Left lung (tissue), 10 donors: ENCODE data around the gene OR52E4. TPM values are rescaled to one million over a fixed set of nuclear protein-coding genes. Genes with fewer than 3 reads are reported as not detected.
A peak's percentile ranks its signal among the peaks of the same experiment; 100 is the strongest.

Source experiments
- ATAC-seq: fragments of 200-7000 bp; cut with Tn5 transposase; one replicate; pipeline ENCODE4 v1.9.1; 2020; ENCODE audit warnings: moderate library complexity
- DNase-seq, 4 donors: peaks; one replicate each; pipeline ENCODE4 v3.0.0-alpha.2; 2013 to 2020
- H3K27ac ChIP-seq, 2 donors: fragments of 200-600 bp; sonication (generic) in 1 of 2; one replicate each; pipeline versions ENCODE4 v1.5.0 to v1.8.0; 2020 to 2021
- H3K27me3 ChIP-seq, 2 donors: fragments of 200-600 bp; sonication (generic) in 1 of 2; one replicate each; pipeline versions ENCODE4 v1.5.0 to v1.8.0; 2020 to 2021
- H3K36me3 ChIP-seq, 2 donors: fragments of 200-600 bp; sonication (generic) in 1 of 2; one replicate each; pipeline versions ENCODE4 v1.5.0 to v1.8.0; 2020 to 2021
- H3K4me1 ChIP-seq, 2 donors: fragments of 200-600 bp; one replicate each; pipeline ENCODE4 v1.8.0; 2021
- H3K4me3 ChIP-seq, 2 donors: fragments of 200-600 bp; sonication (generic) in 1 of 2; one replicate each; pipeline versions ENCODE4 v1.5.0 to v1.8.0; 2020 to 2021; ENCODE audit warnings: mild to moderate bottlenecking in 1 of 2
- H3K9me3 ChIP-seq, 2 donors: fragments of 200-600 bp; sonication (generic) in 1 of 2; one replicate each; pipeline versions ENCODE4 v1.5.0 to v1.8.0; 2020 to 2021
- intact Hi-C, 2 donors: fragments of 100-400 bp; cut with DNase I; formaldehyde crosslinking; loops; one replicate each; pipeline versions ENCODE4 v1.11.2 to v1.14.2; 2022
- polyA plus RNA-seq, 6 donors: library from polyadenylated mRNA; unstranded; fragments of 120-200 nt; gene quantifications; one replicate each; pipeline ENCODE4 v1.2.1, GENCODE V29; 2013; ENCODE audit not compliant: insufficient read length in 6 of 6
- total RNA-seq, 2 donors: library from RNA; stranded (reverse); fragmentation: NEBNext Ultra II Directional; extraction: Animal tissue kit (Norgen Biotek cat#: 25700); gene quantifications; one replicate each; pipeline ENCODE4 v1.2.1, GENCODE V29; 2021
- TF ChIP-seq, protein P1 (sequence below), 2 donors: fragments of 200-600 bp; sonication (generic) in 1 of 2; IDR thresholded peaks; one replicate each; pipeline versions ENCODE4 v1.5.0 to v1.8.0; 2021; ENCODE audit warnings: antibody characterized with exemption in 2 of 2
- donor health status: DM: no; HTN: yes; CAD: no.
- donor health status: DM: no; HTN: no; CAD: no.

OR52E4 gene
- total and polyA plus RNA-seq, 8 donors, result not detected

DNA sequence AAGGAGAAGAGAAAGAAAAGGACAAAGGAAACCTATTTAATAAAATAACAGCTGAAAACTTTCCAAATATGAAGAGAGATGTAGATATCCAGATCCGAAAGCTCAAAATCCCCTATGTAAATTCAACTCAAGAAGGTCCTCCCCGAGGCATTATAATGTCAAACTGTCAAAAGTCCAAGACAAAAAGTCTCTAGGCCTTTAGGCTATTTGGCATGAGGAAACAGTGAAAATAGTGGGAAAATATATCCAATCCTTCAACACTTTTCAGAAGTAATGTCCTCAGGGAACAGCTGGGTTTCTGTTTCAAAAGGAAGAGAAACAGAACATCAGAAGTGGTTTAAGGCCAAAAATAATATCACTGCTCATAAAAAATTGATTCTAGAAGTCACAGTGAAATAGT is 1.9 kb upstream of the OR52E4 start:
- ATAC-seq (no peak), DNase-seq (no peak)
- Histone ChIP-seq H3K4me1 (no peaks in the 10 kb centered on the region), H3K36me3 (no peaks in the 10 kb centered on the region), H3K27me3 (no peaks in the 10 kb centered on the region), H3K9me3 (no peaks in the 10 kb centered on the region), H3K27ac (no peak overlapping the region), H3K4me3 (no peak overlapping the region)
- intact Hi-C loops, result no loop called here
- TF ChIP-seq, protein P1, sequence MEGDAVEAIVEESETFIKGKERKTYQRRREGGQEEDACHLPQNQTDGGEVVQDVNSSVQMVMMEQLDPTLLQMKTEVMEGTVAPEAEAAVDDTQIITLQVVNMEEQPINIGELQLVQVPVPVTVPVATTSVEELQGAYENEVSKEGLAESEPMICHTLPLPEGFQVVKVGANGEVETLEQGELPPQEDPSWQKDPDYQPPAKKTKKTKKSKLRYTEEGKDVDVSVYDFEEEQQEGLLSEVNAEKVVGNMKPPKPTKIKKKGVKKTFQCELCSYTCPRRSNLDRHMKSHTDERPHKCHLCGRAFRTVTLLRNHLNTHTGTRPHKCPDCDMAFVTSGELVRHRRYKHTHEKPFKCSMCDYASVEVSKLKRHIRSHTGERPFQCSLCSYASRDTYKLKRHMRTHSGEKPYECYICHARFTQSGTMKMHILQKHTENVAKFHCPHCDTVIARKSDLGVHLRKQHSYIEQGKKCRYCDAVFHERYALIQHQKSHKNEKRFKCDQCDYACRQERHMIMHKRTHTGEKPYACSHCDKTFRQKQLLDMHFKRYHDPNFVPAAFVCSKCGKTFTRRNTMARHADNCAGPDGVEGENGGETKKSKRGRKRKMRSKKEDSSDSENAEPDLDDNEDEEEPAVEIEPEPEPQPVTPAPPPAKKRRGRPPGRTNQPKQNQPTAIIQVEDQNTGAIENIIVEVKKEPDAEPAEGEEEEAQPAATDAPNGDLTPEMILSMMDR (IDR thresholded peaks at IDR 0.05), result no peak

DNA sequence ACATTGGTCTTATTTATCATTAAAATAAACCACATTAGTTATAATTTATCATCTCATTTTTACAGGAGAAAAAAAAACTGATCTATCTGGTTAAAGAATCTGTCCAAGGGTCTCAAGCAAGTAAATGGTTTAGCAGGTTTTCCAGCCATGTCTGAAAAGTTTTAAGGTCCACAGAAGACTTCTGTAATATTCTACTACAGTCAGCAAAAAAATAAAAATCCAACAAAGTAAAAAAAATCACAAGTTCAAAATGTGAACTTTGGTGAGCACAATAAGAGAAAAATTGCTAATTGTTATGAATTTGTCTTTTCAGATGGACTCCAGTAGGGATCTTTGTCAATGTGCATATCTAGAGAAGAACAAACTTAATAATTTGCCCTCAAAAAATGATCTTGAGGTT is 1.3 kb downstream of the OR52E4 start:
- Histone ChIP-seq H3K27me3 (no peaks in the 10 kb centered on the region), H3K4me1 (no peaks in the 10 kb centered on the region), H3K36me3 (no peaks in the 10 kb centered on the region), H3K9me3 (no peaks in the 10 kb centered on the region), H3K4me3 (no peak overlapping the region), H3K27ac (no peak overlapping the region)
- ATAC-seq (no peak), DNase-seq (no peak)
- intact Hi-C loops, result no loop called here
- TF ChIP-seq, protein P1 (IDR thresholded peaks at IDR 0.05), result no peak

DNA sequence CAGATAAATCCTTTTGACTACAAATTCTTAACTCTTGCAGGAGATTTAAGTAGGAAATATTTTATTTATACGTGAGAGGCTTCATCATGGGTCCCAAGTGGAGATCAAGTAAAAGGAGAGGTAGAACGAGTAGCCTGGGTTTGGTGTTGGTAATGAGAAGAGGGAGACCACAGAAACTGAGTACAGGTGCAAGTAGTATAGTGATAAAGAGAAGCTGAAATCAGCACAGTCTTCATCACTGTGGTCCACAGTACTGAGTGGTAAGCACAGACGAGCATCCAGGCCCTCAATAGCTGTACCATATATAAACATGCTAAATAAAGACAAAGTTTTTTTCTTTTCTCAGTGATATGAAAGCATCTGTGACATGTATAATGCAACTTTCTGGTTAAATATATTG is 6.7 kb downstream of the OR52E4 start:
- intact Hi-C loops, result no loop called here
- Histone ChIP-seq H3K9me3 (no peaks in the 10 kb centered on the region), H3K36me3 (no peaks in the 10 kb centered on the region), H3K4me1 (no peaks in the 10 kb centered on the region), H3K27ac (no peak overlapping the region), H3K4me3 (no peak overlapping the region), H3K27me3 (no peaks in the 10 kb centered on the region)
- ATAC-seq (no peak), DNase-seq (no peak)
- TF ChIP-seq, protein P1 (IDR thresholded peaks at IDR 0.05), result no peak

DNA sequence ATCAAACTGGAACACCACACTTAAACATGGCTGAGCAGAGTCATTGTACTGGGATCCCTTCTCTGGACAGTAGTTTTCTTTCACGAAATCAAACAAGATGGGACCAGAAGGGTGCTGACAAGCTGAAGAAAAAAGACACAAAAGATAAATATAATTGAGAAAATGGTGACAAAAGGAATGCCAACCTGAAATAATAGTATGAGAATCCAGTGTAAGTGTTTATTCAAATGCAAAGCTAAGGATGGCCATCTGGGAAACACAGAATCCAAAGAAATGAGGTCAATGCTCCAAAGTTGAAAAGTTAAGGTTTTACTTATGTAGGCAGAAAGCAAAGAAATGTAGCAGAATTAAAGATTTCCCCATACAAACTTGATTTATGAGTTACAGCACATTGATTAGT is 7.2 kb downstream of the OR52E4 start:
- no peaks in the 10 kb centered on the region for H3K9me3 ChIP-seq
- H3K4me1 ChIP-seq, result no peaks in the 10 kb centered on the region
- DNase-seq, result no peak
- no peak for ATAC-seq
- H3K4me3 ChIP-seq, result no peak overlapping the region
- H3K27ac ChIP-seq, result no peak overlapping the region
- H3K36me3 ChIP-seq, result no peaks in the 10 kb centered on the region
- no peaks in the 10 kb centered on the region for H3K27me3 ChIP-seq
- intact Hi-C loops, result no loop called here
- TF ChIP-seq, protein P1 (IDR thresholded peaks at IDR 0.05), result no peak

DNA sequence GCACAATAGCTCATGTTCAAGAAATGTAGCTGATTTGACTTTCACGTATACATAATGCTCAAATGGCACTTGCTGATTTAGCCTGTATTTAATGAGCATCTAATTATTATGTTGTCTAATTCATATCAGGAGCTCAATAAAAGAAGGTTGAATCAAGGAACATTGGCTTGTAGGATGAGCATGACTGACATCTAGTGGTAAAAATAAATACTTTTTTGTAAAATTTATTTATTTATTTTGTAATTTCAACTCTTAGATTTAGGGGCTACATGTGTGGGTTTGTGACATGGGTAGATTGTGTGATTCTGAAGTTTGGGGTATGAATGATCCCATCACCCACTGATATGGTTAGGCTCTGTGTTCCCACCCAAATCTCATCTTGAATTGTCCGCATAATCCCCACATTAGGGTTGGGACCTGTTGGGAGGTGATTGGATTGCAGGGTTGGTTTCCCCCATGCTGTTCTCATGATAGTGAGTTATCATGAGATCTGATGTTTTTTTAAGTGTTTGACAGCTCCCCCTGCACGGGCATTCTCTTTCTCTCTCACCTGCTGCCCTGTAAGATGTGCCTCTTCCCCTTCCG is 10.9 kb downstream of the OR52E4 start:
- Histone ChIP-seq H3K4me1 (no peaks in the 10 kb centered on the region), H3K36me3 (no peaks in the 10 kb centered on the region), H3K27ac (no peak overlapping the region), H3K27me3 (no peaks in the 10 kb centered on the region), H3K9me3 (no peaks in the 10 kb centered on the region), H3K4me3 (no peak overlapping the region)
- ATAC-seq (peak; percentile 16), DNase-seq (peak in 1 of 4 donors; percentile 2)
- TF ChIP-seq, protein P1 (IDR thresholded peaks at IDR 0.05), result peak in 1 of 2 donors; percentile 51
- intact Hi-C loops, result no loop called here
